A549 (cell line): ENCODE measurements around the gene THRA.

Experiments
- CTCF ChIP-seq: fragments of >200 bp; sonication (Bioruptor Twin); formaldehyde crosslinking; IDR thresholded peaks from 3 replicates; pipeline ENCODE4 v1.5.1; 2016
- JUN ChIP-seq, 2 experiments: fragments of >200 bp; sonication (Bioruptor Twin); formaldehyde crosslinking; IDR thresholded peaks; 2 replicates in 1 of 2; 3 replicates in 1 of 2; pipeline ENCODE4 v1.6.1; 2016 to 2017
- JUNB ChIP-seq: fragments of >200 bp; sonication (Bioruptor Twin); formaldehyde crosslinking; IDR thresholded peaks from 2 replicates; pipeline ENCODE4 v1.6.1; 2016

- TF ChIP-seq CTCF (no peak), JUN (IDR thresholded peaks at IDR 0.05) (no peak), JUNB (no peak)
Observed at GRCh38 chr17:40022497-40022896, 40.3 kb upstream of the THRA start.
